Stimulated activated naive B cell treated with anti-CD40 and anti-IgM and Interleukin-4, amounts not matched to agents 10 μg/mL and 1 μg/mL and 100 μg/mL, for 72 hours (primary cell): ENCODE results near the gene CELF4.
A peak's percentile ranks its signal among the peaks of the same experiment; 100 is the strongest.

Source experiments
- ATAC-seq, 2 donors: fragments of 150-1000 bp; cut with Tn5 transposase; replicated peaks; 2 replicates each; pipeline ENCODE4 v1.10.0; 2021; ENCODE audit warnings: moderate library complexity in 1 of 2
- DNase-seq: peaks from one replicate; pipeline ENCODE4 v3.0.0; 2021
- H3K27ac Mint-ChIP-seq: one replicate; pipeline ENCODE4 v1.8.0; 2022; ENCODE audit warnings: mild to moderate bottlenecking, mixed read lengths
- H3K27me3 Mint-ChIP-seq, 2 donors: one replicate each; pipeline ENCODE4 v1.8.0; 2022; ENCODE audit warnings: mixed read lengths in 2 of 2
- H3K36me3 Mint-ChIP-seq, 2 donors: one replicate each; pipeline ENCODE4 v1.8.0; 2022; ENCODE audit warnings: mixed read lengths in 2 of 2, mild to moderate bottlenecking in 1 of 2
- H3K4me1 Mint-ChIP-seq, 2 donors: one replicate each; pipeline ENCODE4 v1.8.0; 2022; ENCODE audit warnings: mixed read lengths in 2 of 2, mild to moderate bottlenecking in 1 of 2
- H3K4me3 Mint-ChIP-seq, 2 donors: one replicate each; pipeline ENCODE4 v1.8.0; 2022; ENCODE audit warnings: mild to moderate bottlenecking in 2 of 2, mixed read lengths in 2 of 2, moderate library complexity in 1 of 2
- H3K9me3 Mint-ChIP-seq, 2 donors: one replicate each; pipeline ENCODE4 v1.8.0; 2022; ENCODE audit warnings: mixed read lengths in 2 of 2, mild to moderate bottlenecking in 1 of 2

Gene CELF4

DNA sequence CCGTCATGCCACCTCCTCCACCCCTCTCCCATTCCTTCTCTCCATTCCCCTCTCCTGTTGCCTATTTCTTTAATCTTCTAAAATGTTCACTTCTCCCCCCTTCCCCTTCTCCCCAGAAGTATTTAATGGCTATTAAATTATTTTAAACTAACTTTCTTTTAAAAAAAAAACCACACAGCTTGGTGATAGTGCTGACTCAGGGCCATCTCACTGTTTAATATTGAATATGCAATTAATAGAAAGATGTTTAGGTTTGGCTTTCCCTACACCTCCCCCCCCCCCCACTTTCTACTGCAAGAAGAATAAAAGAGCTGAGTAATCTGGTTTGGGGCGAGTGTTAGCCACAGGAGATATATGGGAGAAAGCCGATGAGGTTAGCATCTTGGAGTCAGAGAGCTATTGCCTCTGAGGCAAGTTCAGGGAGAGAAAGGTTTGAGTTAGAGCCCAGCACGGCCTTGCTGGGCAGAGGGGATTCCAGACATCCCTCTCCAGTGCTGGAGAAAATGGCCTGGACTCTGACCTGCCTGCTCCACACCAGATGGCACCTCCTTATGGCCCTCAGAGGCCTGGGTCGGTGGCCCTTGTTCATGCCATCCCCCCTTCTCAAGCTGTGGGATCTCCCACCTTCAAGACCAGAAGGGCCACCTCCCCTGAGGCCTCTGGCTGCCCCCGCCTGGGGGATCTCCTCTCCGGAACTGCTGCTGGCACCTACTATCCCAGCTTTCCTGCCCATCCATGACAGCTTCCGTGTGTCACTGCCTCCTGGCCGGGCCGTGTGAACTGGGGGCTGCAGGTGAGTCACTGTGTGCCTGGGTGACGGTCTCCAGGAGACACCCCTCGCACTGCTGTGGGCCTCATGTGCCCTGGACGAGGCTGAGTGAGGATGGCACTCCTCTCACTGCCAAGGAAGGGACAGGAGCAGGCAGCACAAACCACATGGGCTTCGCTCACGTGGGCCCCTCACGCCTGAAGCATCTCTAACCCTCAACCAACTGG is 246.9 kb downstream of the CELF4 start:
- Mint-ChIP-seq H3K4me1 (no peaks in the 10 kb centered on the region), H3K27ac (no peak overlapping the region), H3K9me3 (peaks cover 0 to 2% of the 10 kb centered on the region in 2 donors), H3K36me3 (no peaks in the 10 kb centered on the region), H3K4me3 (no peak overlapping the region), H3K27me3 (peaks cover 0 to 5% of the 10 kb centered on the region in 2 donors)
- ATAC-seq (no peak), DNase-seq (no peak)

DNA sequence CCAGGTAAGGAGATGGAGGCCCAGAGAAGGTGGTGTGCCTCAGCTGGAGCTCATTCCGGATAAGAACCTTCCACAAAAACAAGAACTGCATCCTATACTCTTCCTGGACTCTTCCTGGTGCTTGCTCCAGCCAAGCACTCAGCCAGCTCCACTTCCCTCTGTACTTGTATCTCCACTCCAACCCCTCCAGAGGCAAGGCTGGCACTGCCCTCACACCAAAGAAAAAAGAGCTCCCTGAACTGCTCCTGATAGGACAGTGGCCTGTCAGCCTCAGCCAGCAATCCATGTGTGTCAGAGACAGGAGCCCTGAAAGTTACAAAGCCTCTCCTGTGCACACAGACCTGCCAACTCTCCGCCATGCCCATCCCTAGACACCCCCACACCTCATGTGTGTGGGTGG is 248.1 kb downstream of the CELF4 start:
- no peak overlapping the region for H3K4me3 Mint-ChIP-seq
- ATAC-seq (no peak), DNase-seq (no peak)
- no peaks in the 10 kb centered on the region for H3K36me3 Mint-ChIP-seq
- no peaks in the 10 kb centered on the region for H3K27me3 Mint-ChIP-seq
- H3K4me1 Mint-ChIP-seq: no peaks in the 10 kb centered on the region
- peaks cover 0 to 2% of the 10 kb centered on the region in 2 donors for H3K9me3 Mint-ChIP-seq
- no peak overlapping the region for H3K27ac Mint-ChIP-seq

DNA sequence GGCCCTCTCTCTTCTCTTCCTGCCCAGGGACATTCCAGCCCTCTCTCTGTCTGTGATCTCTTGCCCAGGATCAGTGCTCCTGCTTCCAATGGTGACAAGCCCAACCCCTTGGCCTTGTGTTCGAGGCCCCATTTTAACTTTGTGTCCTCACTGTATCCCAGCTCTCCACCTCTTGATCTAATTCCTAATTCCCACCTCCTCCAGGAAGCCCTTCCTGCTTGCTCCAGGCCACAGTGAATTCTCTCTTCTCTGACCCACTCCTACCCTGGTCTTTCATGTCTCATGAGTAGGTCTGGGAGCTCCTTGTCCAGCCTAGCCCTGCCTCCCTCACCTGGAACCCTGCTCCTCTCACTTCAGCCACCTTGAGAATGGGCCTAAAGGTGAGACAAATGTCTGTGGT is 249.1 kb downstream of the CELF4 start:
- Mint-ChIP-seq H3K27me3 (no peaks in the 10 kb centered on the region), H3K36me3 (no peaks in the 10 kb centered on the region), H3K27ac (no peak overlapping the region), H3K9me3 (peaks cover 0 to 2% of the 10 kb centered on the region in 2 donors), H3K4me3 (no peak overlapping the region), H3K4me1 (no peaks in the 10 kb centered on the region)
- ATAC-seq (no peak), DNase-seq (no peak)

DNA sequence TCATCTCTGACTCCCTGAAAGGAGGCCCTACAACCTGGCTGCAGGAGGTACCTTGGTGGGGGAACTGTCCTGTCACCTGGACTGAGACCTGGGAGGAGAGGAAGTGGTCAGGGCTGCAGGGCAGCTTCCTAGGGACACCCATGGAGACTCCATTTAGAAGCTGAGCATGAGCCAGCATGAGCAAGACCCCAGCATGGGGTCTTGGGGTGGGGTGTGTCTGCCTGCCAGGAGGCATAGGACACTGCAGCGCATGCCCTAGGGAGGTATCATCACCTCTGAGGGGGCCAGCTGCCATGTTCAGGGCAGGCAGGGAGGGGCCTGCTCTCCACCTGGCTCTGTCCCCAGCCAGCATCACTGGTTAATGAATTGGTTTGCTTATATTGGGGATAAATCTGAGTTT is 249.7 kb downstream of the CELF4 start:
- Mint-ChIP-seq H3K36me3 (no peaks in the 10 kb centered on the region), H3K4me1 (no peaks in the 10 kb centered on the region), H3K27me3 (no peaks in the 10 kb centered on the region), H3K4me3 (no peak overlapping the region), H3K9me3 (peaks cover 0 to 2% of the 10 kb centered on the region in 2 donors), H3K27ac (no peak overlapping the region)
- DNase-seq: no peak
- ATAC-seq: no peak

DNA sequence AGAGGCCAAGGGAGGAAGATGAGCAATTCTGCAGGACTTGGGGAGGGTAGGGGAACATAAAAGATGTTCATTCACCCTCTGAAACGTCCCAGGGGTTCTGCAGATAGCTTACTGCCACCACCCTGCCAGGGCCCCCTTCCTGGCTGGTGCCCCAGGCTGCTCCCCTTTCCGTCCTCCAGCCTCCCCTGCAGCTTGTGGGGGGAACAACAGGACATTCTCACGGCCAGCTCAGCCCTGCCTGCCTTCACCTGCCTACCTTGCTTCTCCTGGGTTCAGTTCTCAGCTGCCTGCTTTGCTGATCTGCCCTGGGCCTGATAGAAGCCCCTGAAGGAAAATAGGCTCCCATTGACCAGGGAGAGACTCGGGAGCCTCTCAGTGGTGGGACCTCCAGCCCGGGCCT is 251.1 kb downstream of the CELF4 start:
- DNase-seq (no peak), ATAC-seq (no peak)
- Mint-ChIP-seq H3K9me3 (peaks cover 0 to 2% of the 10 kb centered on the region in 2 donors), H3K27ac (no peak overlapping the region), H3K36me3 (no peaks in the 10 kb centered on the region), H3K4me3 (no peak overlapping the region), H3K4me1 (no peaks in the 10 kb centered on the region), H3K27me3 (no peaks in the 10 kb centered on the region)

DNA sequence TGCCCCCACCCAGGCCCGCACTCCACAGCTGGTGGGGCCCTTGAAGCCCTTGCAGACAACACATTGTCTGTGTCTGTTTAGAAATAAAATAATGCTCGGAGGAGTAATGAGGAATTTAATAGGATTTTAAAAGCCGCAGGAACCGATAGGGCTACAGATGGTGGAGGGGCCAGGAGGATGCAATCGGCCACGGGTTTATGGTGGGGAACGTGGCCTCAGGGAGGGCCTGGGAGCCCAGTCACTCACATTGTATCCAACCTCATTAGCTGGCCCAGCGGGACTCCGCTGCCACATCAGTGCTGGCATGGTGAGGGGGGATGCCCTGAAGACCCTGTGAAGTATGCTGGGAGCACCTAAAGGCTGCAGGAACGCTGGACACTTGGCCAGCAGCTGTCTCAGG is 252.0 kb downstream of the CELF4 start:
- H3K27me3 Mint-ChIP-seq: no peaks in the 10 kb centered on the region
- H3K4me3 Mint-ChIP-seq: no peak overlapping the region
- ATAC-seq (peak in 1 of 2 donors; percentile 17), DNase-seq (no peak)
- H3K27ac Mint-ChIP-seq: no peak overlapping the region
- H3K9me3 Mint-ChIP-seq: peaks cover 0 to 2% of the 10 kb centered on the region in 2 donors
- H3K4me1 Mint-ChIP-seq: no peaks in the 10 kb centered on the region
- H3K36me3 Mint-ChIP-seq: no peaks in the 10 kb centered on the region

DNA sequence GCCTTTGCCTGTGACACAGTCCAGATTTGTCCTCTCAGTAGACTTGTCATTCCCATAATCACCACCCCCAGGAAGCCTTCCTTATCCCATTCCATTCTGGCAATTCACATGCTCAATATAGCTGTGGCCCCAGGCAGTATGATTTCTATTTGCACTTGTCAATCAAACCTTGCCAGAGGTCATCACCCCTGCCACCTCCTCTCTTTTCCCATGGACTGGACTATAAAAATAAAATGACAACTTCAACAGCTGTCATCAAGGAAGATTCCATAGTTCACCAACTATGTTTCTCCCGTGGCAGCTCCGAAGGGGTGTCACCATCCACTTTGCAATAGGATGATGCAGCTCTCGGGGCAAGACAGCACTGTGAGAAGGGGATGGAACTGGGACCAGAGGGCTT is 255.7 kb downstream of the CELF4 start:
- Mint-ChIP-seq H3K4me3 (no peak overlapping the region), H3K27me3 (no peaks in the 10 kb centered on the region), H3K36me3 (no peaks in the 10 kb centered on the region), H3K9me3 (no peaks in the 10 kb centered on the region), H3K4me1 (no peaks in the 10 kb centered on the region), H3K27ac (no peak overlapping the region)
- DNase-seq (no peak), ATAC-seq (no peak)

DNA sequence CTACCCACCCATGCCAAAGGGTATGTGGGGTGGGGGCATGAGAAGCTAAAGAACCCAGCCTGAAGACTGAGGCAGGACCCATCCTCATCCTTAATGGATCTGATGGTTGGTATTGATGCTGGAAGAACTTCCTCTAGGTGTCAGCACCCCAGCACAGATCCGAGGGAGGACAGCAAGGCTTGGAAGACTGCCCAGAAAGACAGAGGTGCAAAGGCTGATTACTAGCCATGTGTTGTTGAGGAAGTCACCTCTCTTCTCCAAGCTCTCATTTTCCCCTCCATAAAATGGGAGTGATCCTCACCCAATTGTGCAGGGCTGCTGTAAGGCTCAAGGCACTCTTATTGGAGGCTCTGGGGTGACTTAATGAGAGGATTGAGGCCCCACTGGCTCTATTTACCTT is 256.5 kb downstream of the CELF4 start:
- Mint-ChIP-seq H3K27me3 (no peaks in the 10 kb centered on the region), H3K27ac (no peak overlapping the region), H3K4me1 (no peaks in the 10 kb centered on the region), H3K36me3 (no peaks in the 10 kb centered on the region), H3K9me3 (no peaks in the 10 kb centered on the region), H3K4me3 (no peak overlapping the region)
- ATAC-seq (no peak), DNase-seq (no peak)

DNA sequence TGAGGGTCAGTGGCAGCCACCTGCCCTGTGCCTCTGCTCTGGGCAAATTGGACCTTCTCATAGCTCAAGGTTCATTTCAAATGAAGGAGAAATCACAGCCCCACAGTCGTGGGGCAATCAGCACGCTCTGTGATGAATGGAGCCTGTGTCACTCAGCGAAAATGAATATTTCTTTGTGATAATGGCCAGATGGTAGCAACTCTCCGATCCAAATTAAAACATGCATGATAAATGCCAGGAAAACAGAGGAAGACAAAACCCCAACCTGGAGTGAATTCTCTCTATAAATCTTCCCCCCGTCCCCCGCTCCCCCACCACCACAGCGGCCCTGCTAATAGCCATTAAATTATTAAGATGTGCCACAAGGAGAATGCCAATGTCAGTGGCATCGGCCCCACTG is 258.4 kb downstream of the CELF4 start:
- Mint-ChIP-seq H3K36me3 (no peaks in the 10 kb centered on the region), H3K9me3 (no peaks in the 10 kb centered on the region), H3K4me3 (no peak overlapping the region), H3K27me3 (no peaks in the 10 kb centered on the region), H3K4me1 (no peaks in the 10 kb centered on the region), H3K27ac (no peak overlapping the region)
- DNase-seq (no peak), ATAC-seq (no peak)

DNA sequence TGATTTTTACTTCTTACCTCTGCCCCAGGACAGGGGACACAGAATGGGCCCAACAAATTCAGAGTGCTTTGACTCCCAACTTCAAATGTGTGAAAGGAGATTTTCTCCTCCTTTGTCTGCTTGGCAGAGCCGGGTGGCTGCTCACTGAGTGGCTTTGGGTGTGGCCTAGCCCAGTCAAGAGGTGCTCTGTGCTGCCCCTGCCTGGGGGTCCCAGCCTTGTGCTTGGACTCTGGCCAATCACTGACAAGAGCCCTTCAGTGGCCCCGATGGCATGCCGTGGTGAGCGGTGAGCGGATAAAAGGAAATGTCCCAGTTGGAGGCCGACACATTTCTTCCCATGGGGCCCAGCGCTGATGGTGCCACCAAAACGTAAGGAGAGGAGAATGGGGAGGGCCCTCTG is 259.2 kb downstream of the CELF4 start:
- Mint-ChIP-seq H3K36me3 (no peaks in the 10 kb centered on the region), H3K4me1 (no peaks in the 10 kb centered on the region), H3K4me3 (no peak overlapping the region), H3K27ac (no peak overlapping the region), H3K27me3 (no peaks in the 10 kb centered on the region), H3K9me3 (no peaks in the 10 kb centered on the region)
- ATAC-seq: no peak
- DNase-seq: no peak

DNA sequence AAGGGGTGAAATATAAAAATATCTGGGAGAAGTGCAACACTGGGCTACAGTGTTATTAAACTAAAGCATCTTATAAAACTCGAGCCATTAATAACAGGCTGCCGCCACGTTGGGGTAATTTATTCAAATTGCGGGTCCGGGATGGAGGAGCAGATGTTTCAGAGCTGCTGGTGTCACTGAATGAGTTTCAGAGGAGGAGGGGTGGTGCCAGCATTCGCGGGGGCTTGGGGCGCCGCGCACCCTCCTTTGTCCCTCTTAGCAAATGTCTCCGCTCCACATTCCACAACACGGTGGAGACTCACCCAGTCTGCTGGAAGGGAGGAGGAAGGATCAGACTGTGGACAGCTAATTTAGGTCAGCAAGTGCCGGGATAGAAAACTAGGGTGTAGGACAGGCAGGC is 260.5 kb downstream of the CELF4 start:
- H3K4me3 Mint-ChIP-seq: no peak overlapping the region

DNA sequence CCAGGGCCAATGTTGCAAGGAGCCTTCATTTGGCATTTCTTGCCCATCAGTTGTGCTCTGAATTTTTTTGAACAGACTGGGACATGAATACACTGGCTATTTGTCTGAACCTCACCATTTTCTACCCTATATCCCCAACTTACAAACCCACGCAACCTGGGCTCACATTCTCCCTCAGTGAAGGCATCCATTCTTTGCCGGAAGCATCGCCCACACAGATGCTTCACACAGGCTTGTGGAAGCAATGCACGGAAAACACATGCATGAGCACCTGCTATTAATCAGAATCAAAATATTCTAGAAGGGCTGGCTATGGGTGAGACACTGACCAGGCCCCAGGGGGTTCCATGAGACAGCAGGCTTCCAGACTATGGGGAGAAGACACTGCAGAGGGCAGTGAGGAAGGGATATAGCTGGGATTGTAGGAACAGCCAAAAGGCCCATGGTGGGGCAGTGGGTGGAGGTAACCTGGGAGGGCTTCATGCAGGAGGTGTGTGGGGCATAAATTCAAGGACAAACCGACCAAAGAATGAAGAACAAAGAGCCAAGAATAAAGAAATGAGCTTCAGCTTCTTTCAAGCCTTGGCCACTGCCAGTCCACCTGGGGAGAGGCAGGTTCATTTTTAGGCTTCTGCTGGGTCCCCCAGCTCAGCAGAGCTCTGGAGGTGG is 261.5 kb downstream of the CELF4 start:
- Mint-ChIP-seq H3K36me3 (no peaks in the 10 kb centered on the region), H3K27me3 (peaks cover 0 to 5% of the 10 kb centered on the region in 2 donors), H3K27ac (no peak overlapping the region), H3K4me3 (no peak overlapping the region), H3K4me1 (peaks cover 0 to 6% of the 10 kb centered on the region in 2 donors), H3K9me3 (no peaks in the 10 kb centered on the region)
- DNase-seq (no peak), ATAC-seq (no peak)

More for the DNA sequence above, 260.5 kb downstream of the CELF4 start:
- Mint-ChIP-seq H3K27ac (no peak overlapping the region), H3K27me3 (peaks cover 0 to 5% of the 10 kb centered on the region in 2 donors), H3K4me1 (no peaks in the 10 kb centered on the region), H3K36me3 (no peaks in the 10 kb centered on the region), H3K9me3 (no peaks in the 10 kb centered on the region)
- DNase-seq (no peak), ATAC-seq (no peak)

DNA sequence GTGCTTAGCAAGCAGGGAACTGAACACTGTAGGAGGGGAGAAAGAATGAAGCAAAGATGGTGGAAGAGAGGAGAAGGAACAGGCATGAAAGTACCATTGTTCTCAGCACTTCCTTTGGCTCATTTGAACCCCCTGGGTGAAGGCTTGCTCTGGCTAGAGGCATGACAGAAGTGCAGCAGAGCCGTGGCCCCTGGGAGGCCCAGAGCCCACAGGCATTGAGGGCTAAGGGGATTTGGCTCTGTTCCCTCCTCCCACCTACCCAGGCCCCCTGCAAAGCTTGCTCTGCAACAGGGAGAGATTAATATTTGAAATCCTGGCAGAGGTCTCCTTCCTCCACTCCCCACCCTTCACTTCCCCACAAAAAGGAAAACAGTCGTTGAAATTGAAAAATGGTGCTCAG is 262.6 kb downstream of the CELF4 start:
- no peak overlapping the region for H3K27ac Mint-ChIP-seq
- H3K4me1 Mint-ChIP-seq: peaks cover 0 to 6% of the 10 kb centered on the region in 2 donors
- no peaks in the 10 kb centered on the region for H3K36me3 Mint-ChIP-seq
- H3K9me3 Mint-ChIP-seq: no peaks in the 10 kb centered on the region
- peaks cover 0 to 5% of the 10 kb centered on the region in 2 donors for H3K27me3 Mint-ChIP-seq
- DNase-seq (no peak), ATAC-seq (no peak)
- no peak overlapping the region for H3K4me3 Mint-ChIP-seq

DNA sequence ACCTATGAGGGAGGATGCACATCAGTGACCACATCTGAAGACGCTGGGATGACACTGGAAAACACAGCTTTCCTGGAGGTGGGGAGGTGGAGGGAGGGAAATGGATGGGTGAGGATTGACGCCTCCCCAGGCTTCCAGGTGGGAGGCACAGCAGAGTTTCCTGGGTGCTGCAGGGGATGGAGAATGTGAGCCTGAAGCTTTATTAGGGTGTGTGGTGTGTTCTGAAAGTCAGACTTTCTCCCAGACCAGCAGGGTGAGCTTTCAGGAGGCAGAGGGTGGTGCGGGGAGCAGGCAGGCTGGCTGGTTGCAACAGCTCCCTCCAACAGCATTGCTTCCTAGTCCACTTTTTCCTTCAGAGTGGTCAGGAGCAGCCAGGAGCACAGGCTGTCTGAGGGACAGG is 263.1 kb downstream of the CELF4 start:
- ATAC-seq (no peak), DNase-seq (no peak)
- no peak overlapping the region for H3K4me3 Mint-ChIP-seq
- H3K4me1 Mint-ChIP-seq: peaks cover 0 to 6% of the 10 kb centered on the region in 2 donors
- no peaks in the 10 kb centered on the region for H3K9me3 Mint-ChIP-seq
- no peaks in the 10 kb centered on the region for H3K36me3 Mint-ChIP-seq
- H3K27ac Mint-ChIP-seq: no peak overlapping the region
- H3K27me3 Mint-ChIP-seq: peaks cover 0 to 5% of the 10 kb centered on the region in 2 donors
